Activated naive CD4-positive, alpha-beta T cell treated with anti-CD3 and anti-CD28 coated beads, Interleukin-2, amount 10 ng/mL, durations not matched to agents 7 days and 5 days (primary cell): ENCODE results near the gene NCR3LG1.
A peak's percentile ranks its signal among the peaks of the same experiment; 100 is the strongest.

Experiments used
- CTCF ChIA-PET: fragments of 350-600 bp; sonication (Branson Sonifier 250); formaldehyde crosslinking; loops from one replicate; lab custom pipeline; 2021; ENCODE audit warnings: antibody characterized with exemption; lab: Charles Lee
- DNase-seq: peaks from one replicate; pipeline ENCODE4 v3.0.0-alpha.2; 2020
- H3K27ac Mint-ChIP-seq: one replicate; pipeline ENCODE4 v1.8.0; 2021; ENCODE audit warnings: mild to moderate bottlenecking, moderate library complexity, mixed read lengths
- H3K27me3 Mint-ChIP-seq: one replicate; pipeline ENCODE4 v1.8.0; 2021; ENCODE audit warnings: mild to moderate bottlenecking, mixed read lengths
- H3K36me3 Mint-ChIP-seq: one replicate; pipeline ENCODE4 v1.8.0; 2021; ENCODE audit warnings: mixed read lengths
- H3K4me1 Mint-ChIP-seq: one replicate; pipeline ENCODE4 v1.8.0; 2021; ENCODE audit warnings: mixed read lengths
- H3K4me3 Mint-ChIP-seq: one replicate; pipeline ENCODE4 v1.8.0; 2021; ENCODE audit warnings: mild to moderate bottlenecking, moderate library complexity, mixed read lengths
- H3K9me3 Mint-ChIP-seq: one replicate; pipeline ENCODE4 v1.8.0; 2021; ENCODE audit warnings: mixed read lengths

Gene NCR3LG1

GRCh38 chr11:17403980-17404759 is 52.6 kb downstream of the NCR3LG1 start:
- peaks cover 43% of the 10 kb centered on the region for H3K27me3 Mint-ChIP-seq
- no peak overlapping the region for H3K27ac Mint-ChIP-seq
- DNase-seq: no peak
- no peak overlapping the region for H3K4me3 Mint-ChIP-seq
- H3K36me3 Mint-ChIP-seq: no peaks in the 10 kb centered on the region
- H3K9me3 Mint-ChIP-seq: no peaks in the 10 kb centered on the region
- H3K4me1 Mint-ChIP-seq: peaks cover 9% of the 10 kb centered on the region
- CTCF ChIA-PET: no interaction called here

- Mint-ChIP-seq H3K36me3 (no peaks in the 10 kb centered on the region), H3K27ac (no peak overlapping the region), H3K4me3 (no peak overlapping the region), H3K9me3 (no peaks in the 10 kb centered on the region), H3K27me3 (peaks cover 38% of the 10 kb centered on the region), H3K4me1 (peaks cover 9% of the 10 kb centered on the region)
- CTCF ChIA-PET: interaction anchor here (1.0 to 1.1 kb wide), 2 partner anchors 21 to 123 kb away, joined by 3 to 4 read pairs; no protein-coding TSS in a partner anchor
- DNase-seq: no peak
Observed at GRCh38 chr11:17405232-17406005, 53.8 kb downstream of the NCR3LG1 start.

GRCh38 chr11:17406082-17406817 is 54.6 kb downstream of the NCR3LG1 start:
- Mint-ChIP-seq H3K27me3 (peaks cover 42% of the 10 kb centered on the region), H3K4me3 (no peak overlapping the region), H3K27ac (no peak overlapping the region), H3K4me1 (peaks cover 12% of the 10 kb centered on the region), H3K9me3 (no peaks in the 10 kb centered on the region), H3K36me3 (no peaks in the 10 kb centered on the region)
- DNase-seq: no peak
- CTCF ChIA-PET: interaction anchor here (0.7 to 1.1 kb wide), 3 partner anchors 22 to 122 kb away, joined by 3 to 4 read pairs (median 3); no protein-coding TSS in a partner anchor

GRCh38 chr11:17406818-17407149 is 55.2 kb downstream of the NCR3LG1 start:
- peaks cover 16% of the 10 kb centered on the region for H3K4me1 Mint-ChIP-seq
- H3K36me3 Mint-ChIP-seq: no peaks in the 10 kb centered on the region
- H3K9me3 Mint-ChIP-seq: no peaks in the 10 kb centered on the region
- no peak overlapping the region for H3K4me3 Mint-ChIP-seq
- no peak overlapping the region for H3K27ac Mint-ChIP-seq
- no peak for DNase-seq
- CTCF ChIA-PET: interaction anchor here (1.1 kb wide), 1 partner anchor 121 kb away, joined by 3 read pairs; no protein-coding TSS in a partner anchor
- H3K27me3 Mint-ChIP-seq: peaks cover 46% of the 10 kb centered on the region

GRCh38 chr11:17407575-17407974 is 56.0 kb downstream of the NCR3LG1 start:
- no peak for DNase-seq
- CTCF ChIA-PET: interaction anchor here (0.7 kb wide), 1 partner anchor 191 kb away, joined by 3 read pairs; no protein-coding TSS in a partner anchor
- Mint-ChIP-seq H3K27me3 (peaks cover 42% of the 10 kb centered on the region), H3K4me3 (no peak overlapping the region), H3K9me3 (no peaks in the 10 kb centered on the region), H3K36me3 (no peaks in the 10 kb centered on the region), H3K4me1 (peaks cover 21% of the 10 kb centered on the region), H3K27ac (no peak overlapping the region)

GRCh38 chr11:17408026-17408425 is 56.4 kb downstream of the NCR3LG1 start:
- CTCF ChIA-PET: interaction anchor here (0.7 kb wide), 1 partner anchor 191 kb away, joined by 3 read pairs; no protein-coding TSS in a partner anchor
- peaks cover 25% of the 10 kb centered on the region for H3K4me1 Mint-ChIP-seq
- DNase-seq: no peak
- no peaks in the 10 kb centered on the region for H3K36me3 Mint-ChIP-seq
- no peak overlapping the region for H3K4me3 Mint-ChIP-seq
- H3K27ac Mint-ChIP-seq: no peak overlapping the region
- H3K9me3 Mint-ChIP-seq: no peaks in the 10 kb centered on the region
- peaks cover 43% of the 10 kb centered on the region for H3K27me3 Mint-ChIP-seq

- peaks cover 48% of the 10 kb centered on the region for H3K27me3 Mint-ChIP-seq
- peaks cover 30% of the 10 kb centered on the region for H3K4me1 Mint-ChIP-seq
- H3K27ac Mint-ChIP-seq: no peak overlapping the region
- no peak for DNase-seq
- no peak overlapping the region for H3K4me3 Mint-ChIP-seq
- H3K36me3 Mint-ChIP-seq: no peaks in the 10 kb centered on the region
- H3K9me3 Mint-ChIP-seq: no peaks in the 10 kb centered on the region
- CTCF ChIA-PET: no interaction called here
Observed at GRCh38 chr11:17408641-17409040, 57.0 kb downstream of the NCR3LG1 start.

- Mint-ChIP-seq H3K27ac (no peak overlapping the region), H3K4me1 (peaks cover 44% of the 10 kb centered on the region), H3K4me3 (no peak overlapping the region), H3K27me3 (peaks cover 60% of the 10 kb centered on the region), H3K36me3 (no peaks in the 10 kb centered on the region), H3K9me3 (no peaks in the 10 kb centered on the region)
- no peak for DNase-seq
- CTCF ChIA-PET: no interaction called here
Observed at GRCh38 chr11:17410606-17411379, 59.2 kb downstream of the NCR3LG1 start.

- no peaks in the 10 kb centered on the region for H3K9me3 Mint-ChIP-seq
- no peak for DNase-seq
- H3K4me1 Mint-ChIP-seq: peaks cover 48% of the 10 kb centered on the region
- H3K4me3 Mint-ChIP-seq: no peak overlapping the region
- no peak overlapping the region for H3K27ac Mint-ChIP-seq
- CTCF ChIA-PET: no interaction called here
- H3K36me3 Mint-ChIP-seq: no peaks in the 10 kb centered on the region
- H3K27me3 Mint-ChIP-seq: peaks cover 65% of the 10 kb centered on the region
Observed at GRCh38 chr11:17411418-17411817, 59.8 kb downstream of the NCR3LG1 start.

- Mint-ChIP-seq H3K4me3 (no peak overlapping the region), H3K36me3 (no peaks in the 10 kb centered on the region), H3K4me1 (peaks cover 51% of the 10 kb centered on the region), H3K9me3 (no peaks in the 10 kb centered on the region), H3K27ac (no peak overlapping the region), H3K27me3 (peaks cover 68% of the 10 kb centered on the region)
- no peak for DNase-seq
- CTCF ChIA-PET: interaction anchor here (0.9 to 2.4 kb wide), 5 partner anchors 18 to 92 kb away, joined by 3 to 6 read pairs (median 4); no protein-coding TSS in a partner anchor
Observed at GRCh38 chr11:17412488-17413180, 61.0 kb downstream of the NCR3LG1 start.

- H3K36me3 Mint-ChIP-seq: no peaks in the 10 kb centered on the region
- CTCF ChIA-PET: interaction anchor here (1.0 to 2.4 kb wide), 5 partner anchors 10 to 91 kb away, joined by 3 to 6 read pairs (median 4); no protein-coding TSS in a partner anchor
- no peak for DNase-seq
- H3K9me3 Mint-ChIP-seq: no peaks in the 10 kb centered on the region
- no peak overlapping the region for H3K4me3 Mint-ChIP-seq
- H3K27me3 Mint-ChIP-seq: peaks cover 66% of the 10 kb centered on the region
- H3K4me1 Mint-ChIP-seq: peaks cover 51% of the 10 kb centered on the region
- H3K27ac Mint-ChIP-seq: peak overlapping the region; percentile 86
Observed at GRCh38 chr11:17413414-17414316, 62.1 kb downstream of the NCR3LG1 start.

GRCh38 chr11:17414317-17414737 is 62.7 kb downstream of the NCR3LG1 start:
- Mint-ChIP-seq H3K27ac (peak overlapping the region; percentile 86), H3K4me1 (peaks cover 51% of the 10 kb centered on the region), H3K4me3 (no peak overlapping the region), H3K36me3 (no peaks in the 10 kb centered on the region), H3K9me3 (no peaks in the 10 kb centered on the region), H3K27me3 (peaks cover 71% of the 10 kb centered on the region)
- CTCF ChIA-PET: interaction anchor here (1.0 to 2.4 kb wide), 2 partner anchors 9 to 28 kb away, joined by 3 to 6 read pairs; no protein-coding TSS in a partner anchor
- peak; percentile 61 for DNase-seq
